RPMI7951 (cell line): ENCODE measurements around the gene COX7A2L. TPM values are rescaled to one million over a fixed set of nuclear protein-coding genes. Genes with fewer than 3 reads are reported as not detected.
A peak's percentile ranks its signal among the peaks of the same experiment; 100 is the strongest.
"Not testable (repeated sequence)": the region's sequence is repeated elsewhere in the genome, so short reads cannot be mapped to it uniquely, and the experiment has no call there.

ENCODE experiments used
- DNase-seq: peaks from one replicate; pipeline ENCODE4 v3.0.0-alpha.2; 2012; ENCODE audit warnings: low read depth
- total RNA-seq: library from RNA; depleted of rRNA; stranded (reverse); fragments of >200 nt; shearing (Covaris generic); gene quantifications from 2 replicates; pipeline ENCODE4 v1.2.3, GENCODE V29; 2014; rRNA removed

The COX7A2L gene, protein sequence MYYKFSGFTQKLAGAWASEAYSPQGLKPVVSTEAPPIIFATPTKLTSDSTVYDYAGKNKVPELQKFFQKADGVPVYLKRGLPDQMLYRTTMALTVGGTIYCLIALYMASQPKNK
- total RNA-seq: 188 and 215 TPM in 2 replicates

DNA sequence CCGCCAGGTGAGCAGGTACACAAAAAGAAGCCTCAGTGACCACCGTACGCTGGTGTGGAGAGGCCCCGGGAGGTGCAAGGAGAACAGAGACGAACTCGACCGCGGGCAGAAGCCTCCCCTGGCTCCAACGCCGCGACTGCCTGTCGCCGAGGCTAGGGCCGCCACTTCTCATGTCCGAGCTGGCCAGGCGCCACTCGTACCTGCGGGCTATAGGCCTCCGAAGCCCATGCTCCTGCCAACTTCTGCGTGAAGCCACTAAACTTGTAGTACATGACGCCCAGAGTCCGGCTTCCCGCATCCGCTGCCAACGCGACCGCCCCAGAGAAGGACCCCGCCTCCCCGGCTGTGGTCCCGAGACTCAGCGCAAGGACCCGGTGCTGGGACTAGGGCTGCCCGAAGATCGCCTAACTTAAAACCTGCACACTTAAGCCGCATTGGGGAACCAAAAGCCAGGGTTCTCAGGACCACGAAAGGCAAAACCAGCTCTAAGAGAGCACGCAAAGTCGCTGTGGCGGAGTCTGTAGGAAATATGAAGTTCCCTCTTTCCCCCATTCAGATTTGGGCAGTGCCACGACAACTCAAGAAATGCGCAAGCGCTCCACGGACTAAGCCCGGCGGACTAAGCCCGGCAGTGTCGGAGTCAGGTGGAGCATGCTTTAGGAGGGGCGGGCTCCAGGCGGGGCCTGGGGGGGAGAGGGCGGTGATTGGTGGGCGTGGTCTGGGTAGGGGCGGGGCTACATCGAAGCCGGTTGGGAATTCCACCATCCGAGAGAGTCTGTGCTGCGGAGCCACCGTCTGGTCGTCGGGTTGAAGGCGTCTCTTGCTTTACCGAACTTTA is at the start of gene COX7A2L:
Gene COX7A2L (minus strand): TSS at position 328 of the 838 bp plus-strand sequence. CDS start 56 bp downstream, at position 272.
- peak; percentile 96 for DNase-seq

DNA sequence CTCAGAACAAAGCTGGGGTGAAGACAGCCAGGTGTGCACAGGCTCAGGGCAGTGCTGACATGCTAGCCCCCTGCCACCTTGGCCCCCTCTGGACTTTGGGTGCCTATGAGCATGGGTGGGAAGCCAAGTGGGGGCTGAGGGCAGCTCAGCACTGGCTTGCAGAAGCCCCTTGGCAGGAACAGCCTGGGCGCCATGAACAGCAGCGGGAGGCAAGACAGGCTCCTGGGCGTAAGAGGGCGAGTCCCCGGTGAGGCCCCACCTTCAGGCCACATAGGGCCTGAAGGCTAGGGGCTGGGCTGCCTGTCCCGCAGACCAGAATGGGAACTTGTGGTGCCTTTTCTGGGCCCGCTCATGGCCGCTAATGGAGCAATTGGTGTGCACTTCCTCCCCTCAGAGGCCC is 47.0 kb upstream of the COX7A2L start:
- DNase-seq: no peak

DNA sequence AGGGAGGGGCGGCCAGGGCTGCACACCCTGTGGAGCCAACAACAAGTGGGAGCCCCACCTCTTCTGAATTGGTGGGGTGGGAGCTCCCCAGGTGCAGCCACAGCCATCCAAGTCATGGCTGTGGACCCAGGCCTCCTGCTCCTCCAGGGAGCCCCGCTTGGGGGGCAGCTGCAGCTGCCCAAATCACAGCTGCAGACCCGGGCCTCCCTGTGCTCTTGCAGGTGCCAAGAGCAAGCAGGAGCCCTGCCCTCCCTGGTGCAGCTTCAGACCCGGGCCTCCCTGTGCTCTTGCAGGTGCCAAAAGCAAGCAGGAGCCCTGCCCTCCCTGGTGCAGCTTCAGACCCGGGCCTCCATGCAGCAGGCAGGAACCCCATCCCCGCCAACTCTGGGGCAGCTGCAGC is 46.5 kb upstream of the COX7A2L start:
- DNase-seq: no peak

GRCh38 chr2:42404676-42405075 is 43.7 kb upstream of the COX7A2L start:
- DNase-seq: no peak

DNA sequence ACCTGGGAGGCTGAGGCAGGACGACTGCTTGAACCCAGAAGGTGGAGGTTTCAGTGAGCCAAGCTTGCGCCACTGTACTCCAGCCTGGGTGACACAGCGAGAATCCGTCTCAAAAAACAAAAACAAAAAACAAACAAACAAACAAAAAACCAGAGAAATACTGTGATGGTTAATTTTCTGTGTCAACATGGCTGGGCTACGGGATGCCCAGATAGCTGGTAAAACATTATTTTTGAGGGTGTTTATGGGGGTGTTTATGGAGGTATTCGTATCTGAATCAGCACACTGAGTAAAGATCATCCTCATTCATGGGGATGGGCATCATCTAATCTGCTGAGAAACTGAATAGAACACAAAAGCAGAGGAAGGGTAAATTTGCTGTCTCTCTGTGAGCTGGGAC is 40.8 kb upstream of the COX7A2L start:
- DNase-seq: no peak

DNA sequence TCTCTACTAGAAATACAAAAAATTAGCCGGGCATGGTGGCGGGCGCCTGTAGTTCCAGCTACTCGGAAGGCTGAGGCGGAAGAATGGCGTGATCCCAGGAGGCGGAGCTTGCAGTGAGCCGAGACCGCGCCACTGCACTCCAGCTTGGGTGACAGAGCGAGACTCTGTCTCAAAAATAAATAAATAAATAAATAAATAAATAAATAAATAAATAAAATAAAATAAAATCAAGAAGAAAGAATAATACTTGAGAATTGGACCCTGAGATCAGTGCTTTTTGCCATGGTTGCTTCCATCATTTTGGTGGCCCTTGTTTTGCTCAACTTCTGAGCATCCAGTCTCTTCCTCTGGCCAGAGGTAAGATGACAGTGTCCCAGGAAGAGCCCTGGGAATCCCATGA is 37.0 kb upstream of the COX7A2L start:
- DNase-seq: not testable (repeated sequence)

DNA sequence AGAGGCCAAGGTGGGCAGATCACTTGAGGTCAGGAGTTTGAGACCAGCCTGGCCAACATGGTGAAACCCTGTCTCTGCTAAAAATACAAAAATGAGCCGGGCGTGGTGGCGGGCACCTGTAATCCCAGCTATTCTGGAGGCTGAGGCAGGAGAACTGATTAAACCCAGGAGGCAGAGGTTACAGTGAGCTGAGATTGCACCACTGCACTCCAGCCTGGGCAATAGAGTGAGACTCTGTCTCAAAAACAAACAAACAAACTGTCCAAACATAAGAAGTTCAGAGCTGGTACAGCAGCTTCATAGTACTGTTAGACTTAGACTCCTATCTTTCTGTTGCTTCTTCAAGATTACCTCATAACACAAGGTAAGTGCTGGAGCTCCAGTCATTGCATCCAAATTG is 32.3 kb upstream of the COX7A2L start:
- DNase-seq: not testable (repeated sequence)

DNA sequence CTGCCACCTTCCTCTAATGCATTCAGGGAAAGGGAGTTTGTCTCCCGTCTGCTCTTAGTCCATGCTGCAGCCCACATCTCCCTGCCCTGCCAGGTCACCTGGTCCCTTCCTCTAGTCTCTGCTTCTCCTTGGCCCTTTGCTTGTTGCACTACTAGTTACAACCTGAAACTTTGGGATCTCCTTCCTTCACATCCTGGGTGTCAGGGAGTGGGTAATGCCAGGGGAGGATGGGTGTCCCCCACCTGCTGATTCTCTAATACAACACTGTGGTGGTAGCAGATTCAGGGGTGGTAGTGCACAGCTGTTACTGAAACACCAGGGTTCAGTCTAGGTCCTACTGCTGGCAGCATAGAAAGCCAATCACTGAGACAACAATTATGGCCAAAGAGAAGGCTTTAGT is 31.2 kb upstream of the COX7A2L start:
- no peak for DNase-seq

DNA sequence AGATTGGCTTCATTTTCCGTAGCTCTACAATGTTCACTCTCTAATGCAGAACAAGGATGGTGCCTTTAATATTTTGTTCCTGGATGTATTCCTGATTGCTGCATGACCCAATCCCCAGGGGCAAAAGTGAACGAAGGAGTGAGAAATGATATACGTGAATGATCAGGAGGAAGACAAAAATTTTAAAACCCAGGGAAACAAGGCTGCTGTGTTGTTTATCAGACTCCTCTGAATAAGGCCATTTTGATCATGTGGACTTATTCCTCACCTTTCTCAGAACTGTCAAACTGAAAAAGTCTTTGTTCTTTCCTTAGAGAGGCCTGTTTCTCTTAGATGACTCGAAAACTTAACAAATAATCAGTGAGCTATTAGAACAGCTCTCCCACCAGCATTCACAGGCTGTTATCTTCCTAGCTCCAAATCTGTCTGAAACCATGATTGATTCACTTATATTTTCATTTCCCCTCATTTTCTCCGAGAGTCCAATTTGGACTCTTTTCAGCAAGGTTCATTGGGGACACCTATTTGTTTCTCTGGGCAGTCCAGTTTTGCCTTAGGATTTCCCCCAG is 29.5 kb upstream of the COX7A2L start:
- DNase-seq: no peak

DNA sequence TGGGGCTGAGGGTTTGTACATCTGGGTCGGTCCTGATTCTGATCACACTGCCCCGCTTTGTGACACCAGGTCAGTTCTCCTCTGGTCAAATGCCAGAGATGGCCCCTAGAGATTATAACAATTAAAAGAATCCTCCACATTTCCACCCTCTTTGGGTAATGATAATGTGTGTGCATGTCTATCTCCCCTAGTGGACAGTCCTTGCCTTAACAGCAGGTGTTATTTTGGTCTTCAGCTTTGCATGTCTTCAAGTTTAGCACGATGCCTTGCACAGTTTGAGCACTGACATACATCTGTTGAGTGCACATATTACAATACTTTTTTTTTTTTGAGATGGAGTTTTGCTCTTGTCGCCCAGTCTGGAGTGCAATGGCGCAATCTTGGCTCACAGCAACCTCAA is 25.7 kb upstream of the COX7A2L start:
- DNase-seq: peak; percentile 13

GRCh38 chr2:42385225-42385624 is 24.2 kb upstream of the COX7A2L start:
- peak; percentile 19 for DNase-seq

- DNase-seq: no peak
Observed at GRCh38 chr2:42383855-42384530, 23.0 kb upstream of the COX7A2L start.

- no peak for DNase-seq
Observed at GRCh38 chr2:42382144-42382543, 21.1 kb upstream of the COX7A2L start.

- not testable (repeated sequence) for DNase-seq
Observed at GRCh38 chr2:42380026-42380425, 19.0 kb upstream of the COX7A2L start.

- no peak for DNase-seq
Observed at GRCh38 chr2:42378415-42378814, 17.4 kb upstream of the COX7A2L start.

DNA sequence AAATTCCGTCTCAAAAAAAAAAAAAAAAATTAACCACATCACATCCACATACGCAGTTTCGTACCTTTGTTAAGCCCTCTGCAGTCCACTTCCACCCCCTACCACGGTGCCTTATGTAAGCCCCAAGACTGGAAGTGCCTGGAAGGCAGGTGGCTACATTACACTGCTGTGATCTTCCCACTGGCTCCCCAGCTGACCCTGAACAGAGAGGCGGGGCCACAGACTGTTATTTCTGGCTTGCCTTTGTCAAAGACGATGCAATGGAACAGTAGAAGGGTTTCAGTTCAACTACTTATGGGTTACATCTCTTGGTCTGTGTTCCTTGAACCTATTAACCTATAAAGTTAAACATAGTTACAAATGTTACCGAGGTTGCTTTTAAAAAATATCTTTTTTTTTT is 15.7 kb upstream of the COX7A2L start:
- DNase-seq: no peak

DNA sequence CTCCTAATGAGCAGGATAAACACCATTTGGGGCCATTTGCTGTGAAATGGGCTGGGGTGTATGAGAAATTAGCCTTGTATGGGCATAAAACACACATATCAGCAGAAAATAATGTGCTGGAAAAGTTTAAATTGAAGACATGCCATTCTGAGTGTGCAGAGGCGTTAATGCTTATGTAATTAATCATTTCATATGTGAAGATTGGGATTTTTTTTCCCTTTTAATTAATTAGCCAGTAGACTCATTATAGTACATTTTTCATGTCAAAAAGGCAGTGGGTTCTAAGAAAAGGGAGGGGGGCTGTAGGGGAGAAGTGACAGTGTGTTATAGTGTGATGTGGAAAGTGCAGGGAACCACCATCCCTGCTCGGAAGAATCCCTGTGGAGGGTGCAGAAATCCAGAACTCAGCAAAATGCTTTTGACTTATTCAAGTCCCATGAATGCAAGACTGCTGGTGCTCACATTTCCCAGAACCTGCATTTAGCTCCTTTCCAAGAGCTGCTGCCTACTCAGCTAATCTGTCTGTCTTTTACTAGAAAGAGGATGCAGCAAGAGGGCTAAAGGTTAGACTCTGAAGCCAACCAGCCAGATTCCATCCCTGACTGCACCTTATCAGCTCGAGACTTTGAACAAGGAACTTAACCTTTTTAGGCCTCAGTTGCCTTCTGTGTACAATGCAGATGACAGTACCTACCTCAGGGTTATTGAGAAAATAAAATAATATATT is 11.6 kb upstream of the COX7A2L start:
- no peak for DNase-seq

DNA sequence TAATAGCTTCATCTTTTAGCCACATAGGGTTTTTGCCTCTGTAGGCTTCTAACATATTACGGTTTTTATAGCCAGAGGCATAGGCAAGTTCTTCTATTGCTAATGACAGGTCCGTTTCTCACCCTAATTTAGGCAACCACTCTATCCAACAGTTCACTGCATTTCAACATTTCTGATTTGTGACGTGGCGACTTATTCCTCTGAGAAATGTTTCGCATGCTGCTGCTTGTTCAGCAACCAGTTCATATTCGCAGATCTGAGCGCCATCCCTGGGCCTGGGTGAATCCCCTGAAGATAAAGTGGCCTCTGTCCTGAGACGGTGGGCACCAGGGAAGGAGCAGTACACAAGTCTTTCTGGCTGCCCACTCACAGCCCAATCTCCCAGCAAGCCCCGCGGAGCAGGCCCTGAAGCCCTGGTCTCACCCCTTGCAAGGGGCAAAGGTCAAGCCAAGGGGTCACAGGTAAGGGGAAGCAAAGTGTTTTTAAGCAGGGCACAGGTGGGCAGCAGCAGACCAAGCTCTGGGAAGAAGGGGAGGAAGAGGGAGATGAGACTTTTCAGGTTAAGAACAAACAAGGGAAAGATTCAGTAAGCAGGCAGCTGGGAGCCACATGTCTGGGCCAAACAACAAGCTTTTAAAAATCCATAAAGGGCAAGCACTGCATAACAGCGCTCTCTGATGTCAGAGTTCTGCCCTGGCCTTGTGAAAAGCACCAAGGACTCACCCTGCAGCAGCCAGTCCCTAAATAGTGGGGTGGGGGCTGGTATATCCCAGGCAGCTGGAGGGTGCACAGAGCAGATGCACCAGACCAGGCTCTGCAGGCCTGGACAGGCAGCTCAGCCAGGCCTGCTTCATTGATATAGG is 10.8 kb upstream of the COX7A2L start:
- no peak for DNase-seq

DNA sequence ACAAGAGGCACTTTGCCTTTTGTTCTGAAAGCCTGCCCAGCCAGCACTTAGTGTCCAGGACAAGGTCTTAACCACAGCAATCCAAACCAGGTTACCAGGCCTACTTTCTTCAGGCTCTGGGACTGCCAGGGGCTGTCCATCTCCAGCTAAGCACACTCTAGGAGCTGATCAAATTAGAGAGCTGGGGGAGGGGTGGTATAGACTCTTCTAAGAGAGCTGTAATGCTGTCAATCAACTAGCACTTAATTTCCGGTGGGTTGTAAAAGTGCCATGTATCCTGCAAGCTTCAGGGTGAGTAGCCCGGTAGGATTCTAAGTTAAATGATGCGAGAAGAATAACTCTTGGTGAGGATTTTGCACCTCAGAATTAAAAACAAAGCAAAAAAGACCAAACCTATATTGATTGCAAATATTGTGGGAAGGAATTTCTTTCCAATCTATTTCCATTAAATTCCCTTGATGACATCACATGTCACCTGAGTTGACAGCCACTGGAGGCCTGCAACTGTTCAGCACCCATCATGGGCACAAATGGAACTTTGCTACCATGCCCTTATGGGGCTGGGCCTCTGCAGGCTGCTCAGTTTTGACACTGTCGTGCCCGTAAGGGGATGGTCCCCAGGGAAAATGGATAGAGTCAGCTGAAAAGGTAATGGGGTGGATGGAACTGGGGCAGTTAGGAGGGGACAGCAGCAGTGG is 8.7 kb upstream of the COX7A2L start:
- DNase-seq: no peak

DNA sequence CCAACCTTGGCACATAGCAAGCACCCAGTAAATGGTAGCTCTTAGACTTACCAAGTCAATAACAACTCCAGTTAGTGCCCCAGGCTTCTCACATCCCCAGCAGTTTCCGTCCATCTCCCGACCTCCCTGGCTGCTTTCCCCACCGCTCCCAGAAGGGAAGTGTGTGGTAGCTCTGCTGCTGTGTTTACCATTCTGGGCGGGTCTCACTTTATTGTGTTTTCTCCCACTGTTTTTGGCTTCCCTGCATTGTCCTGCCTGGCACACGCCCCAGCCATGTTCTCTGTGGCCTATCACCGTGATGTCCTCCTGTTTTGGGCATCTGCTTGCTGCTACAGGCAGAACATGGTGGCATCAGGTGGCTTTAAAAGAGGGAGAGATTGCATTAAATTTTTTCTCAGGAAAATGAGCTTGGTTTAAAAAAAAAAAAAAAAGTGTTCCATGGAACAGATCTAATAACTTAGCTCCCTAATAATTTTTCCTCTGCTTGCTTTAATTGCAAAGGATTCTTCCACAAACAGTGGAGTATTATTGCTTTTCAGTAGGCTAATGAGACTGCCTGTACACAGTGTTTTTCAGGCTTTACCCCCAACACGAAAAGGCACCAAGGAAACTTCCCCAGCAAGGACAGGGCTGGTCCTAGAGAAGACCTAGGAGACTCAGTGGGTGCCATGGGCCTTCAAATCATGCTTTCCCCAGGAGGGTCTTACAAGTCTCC is 8.0 kb upstream of the COX7A2L start:
- no peak for DNase-seq
